ENCODE results near the gene HDGF. TPM values are rescaled to one million over a fixed set of nuclear protein-coding genes. Genes with fewer than 3 reads are reported as not detected.

The HDGF gene
- total and polyA plus RNA-seq, 2 of the 8 experiments (the other 6 are each of a cell fraction or from before 2014, with no cell fraction given), result 145 to 391 TPM

DNA sequence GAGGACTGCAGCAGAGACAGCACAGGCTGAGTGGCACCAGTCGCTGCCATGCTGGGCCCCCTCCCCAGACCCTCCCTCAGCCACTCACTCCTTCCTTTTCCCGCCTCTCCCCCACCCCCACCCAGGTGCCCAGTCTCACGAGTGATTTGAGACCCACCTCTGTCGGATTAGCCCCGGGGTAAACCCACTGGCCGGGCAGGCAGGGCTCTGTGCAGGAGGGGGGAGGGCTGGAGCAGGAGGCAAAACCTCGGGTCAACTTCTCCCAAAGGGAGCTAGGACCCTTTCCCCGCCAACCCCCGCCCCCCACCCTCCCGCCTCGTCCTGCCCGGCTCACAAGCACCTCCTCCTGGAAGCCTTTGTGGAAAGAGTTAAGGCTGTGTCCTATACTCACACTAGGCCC, 7.1 kb downstream of the HDGF start (continued):
- TF ChIP-seq SP2 (IDR thresholded peaks at IDR 0.05; ENCODE audit: low read length) (no peak), CHD1 (IDR thresholded peaks at IDR 0.05; ENCODE audit: low read depth, low read length) (no peak)
- TF ChIP-seq, protein P1, sequence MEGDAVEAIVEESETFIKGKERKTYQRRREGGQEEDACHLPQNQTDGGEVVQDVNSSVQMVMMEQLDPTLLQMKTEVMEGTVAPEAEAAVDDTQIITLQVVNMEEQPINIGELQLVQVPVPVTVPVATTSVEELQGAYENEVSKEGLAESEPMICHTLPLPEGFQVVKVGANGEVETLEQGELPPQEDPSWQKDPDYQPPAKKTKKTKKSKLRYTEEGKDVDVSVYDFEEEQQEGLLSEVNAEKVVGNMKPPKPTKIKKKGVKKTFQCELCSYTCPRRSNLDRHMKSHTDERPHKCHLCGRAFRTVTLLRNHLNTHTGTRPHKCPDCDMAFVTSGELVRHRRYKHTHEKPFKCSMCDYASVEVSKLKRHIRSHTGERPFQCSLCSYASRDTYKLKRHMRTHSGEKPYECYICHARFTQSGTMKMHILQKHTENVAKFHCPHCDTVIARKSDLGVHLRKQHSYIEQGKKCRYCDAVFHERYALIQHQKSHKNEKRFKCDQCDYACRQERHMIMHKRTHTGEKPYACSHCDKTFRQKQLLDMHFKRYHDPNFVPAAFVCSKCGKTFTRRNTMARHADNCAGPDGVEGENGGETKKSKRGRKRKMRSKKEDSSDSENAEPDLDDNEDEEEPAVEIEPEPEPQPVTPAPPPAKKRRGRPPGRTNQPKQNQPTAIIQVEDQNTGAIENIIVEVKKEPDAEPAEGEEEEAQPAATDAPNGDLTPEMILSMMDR (IDR thresholded peaks at IDR 0.05; ENCODE audit: control extremely low read depth in 1 of 3, insufficient read depth in 1 of 3, low read depth in 1 of 3, low read length in 3 of 3), result no peak

Measured in H1 (cell line).